ENCODE results near the gene RAI1.

DNA sequence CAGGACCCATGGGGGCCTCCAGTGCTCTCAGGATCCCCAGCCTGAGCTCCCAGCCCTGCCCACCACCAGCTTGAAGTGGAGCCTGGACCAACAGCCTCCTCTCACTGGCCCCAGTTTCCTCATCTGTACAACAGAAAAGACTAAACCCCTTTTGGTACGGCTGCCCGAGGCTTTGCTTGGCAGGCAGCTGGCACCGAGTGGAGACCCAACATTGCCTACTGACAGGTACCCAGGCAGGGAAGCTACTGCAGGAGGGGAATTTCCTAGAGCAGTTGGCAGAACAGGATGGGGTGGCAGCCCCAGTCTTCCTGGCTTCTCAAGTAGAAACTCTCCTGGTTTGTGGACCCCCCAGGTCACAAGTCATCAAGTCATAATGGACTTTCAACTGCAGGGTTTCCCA is 141.4 kb downstream of the RAI1 start:
- TF ChIP-seq, protein P1, sequence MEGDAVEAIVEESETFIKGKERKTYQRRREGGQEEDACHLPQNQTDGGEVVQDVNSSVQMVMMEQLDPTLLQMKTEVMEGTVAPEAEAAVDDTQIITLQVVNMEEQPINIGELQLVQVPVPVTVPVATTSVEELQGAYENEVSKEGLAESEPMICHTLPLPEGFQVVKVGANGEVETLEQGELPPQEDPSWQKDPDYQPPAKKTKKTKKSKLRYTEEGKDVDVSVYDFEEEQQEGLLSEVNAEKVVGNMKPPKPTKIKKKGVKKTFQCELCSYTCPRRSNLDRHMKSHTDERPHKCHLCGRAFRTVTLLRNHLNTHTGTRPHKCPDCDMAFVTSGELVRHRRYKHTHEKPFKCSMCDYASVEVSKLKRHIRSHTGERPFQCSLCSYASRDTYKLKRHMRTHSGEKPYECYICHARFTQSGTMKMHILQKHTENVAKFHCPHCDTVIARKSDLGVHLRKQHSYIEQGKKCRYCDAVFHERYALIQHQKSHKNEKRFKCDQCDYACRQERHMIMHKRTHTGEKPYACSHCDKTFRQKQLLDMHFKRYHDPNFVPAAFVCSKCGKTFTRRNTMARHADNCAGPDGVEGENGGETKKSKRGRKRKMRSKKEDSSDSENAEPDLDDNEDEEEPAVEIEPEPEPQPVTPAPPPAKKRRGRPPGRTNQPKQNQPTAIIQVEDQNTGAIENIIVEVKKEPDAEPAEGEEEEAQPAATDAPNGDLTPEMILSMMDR (IDR thresholded peaks at IDR 0.05) = no peak
- no peak for TF ChIP-seq POLR2A (IDR thresholded peaks at IDR 0.05)

Data from esophagus squamous epithelium (tissue), 4 donors.